Gastrocnemius medialis (tissue), 4 donors: Measurements from ENCODE around the gene CASZ1.

ENCODE experiments used
- CTCF ChIP-seq, 5 experiments: fragments of 450-650 bp in 3 of 5; fragments of 200-600 bp in 2 of 5; sonication (generic) in 2 of 5; IDR thresholded peaks in 4 of 5; conservative IDR thresholded peaks in 1 of 5; 1 replicate in 4 of 5; 2 replicates in 1 of 5; pipeline ENCODE4 v1.5.1; 2016 to 2019; ENCODE audit warnings: antibody characterized with exemption in 5 of 5, mild to moderate bottlenecking in 3 of 5, moderate library complexity in 3 of 5
- POLR2A ChIP-seq, 2 donors: fragments of 450-650 bp; IDR thresholded peaks; one replicate each; pipeline ENCODE4 v1.6.1; 2017; ENCODE audit warnings: antibody characterized with exemption in 2 of 2, mild to moderate bottlenecking in 2 of 2, moderate library complexity in 2 of 2

DNA sequence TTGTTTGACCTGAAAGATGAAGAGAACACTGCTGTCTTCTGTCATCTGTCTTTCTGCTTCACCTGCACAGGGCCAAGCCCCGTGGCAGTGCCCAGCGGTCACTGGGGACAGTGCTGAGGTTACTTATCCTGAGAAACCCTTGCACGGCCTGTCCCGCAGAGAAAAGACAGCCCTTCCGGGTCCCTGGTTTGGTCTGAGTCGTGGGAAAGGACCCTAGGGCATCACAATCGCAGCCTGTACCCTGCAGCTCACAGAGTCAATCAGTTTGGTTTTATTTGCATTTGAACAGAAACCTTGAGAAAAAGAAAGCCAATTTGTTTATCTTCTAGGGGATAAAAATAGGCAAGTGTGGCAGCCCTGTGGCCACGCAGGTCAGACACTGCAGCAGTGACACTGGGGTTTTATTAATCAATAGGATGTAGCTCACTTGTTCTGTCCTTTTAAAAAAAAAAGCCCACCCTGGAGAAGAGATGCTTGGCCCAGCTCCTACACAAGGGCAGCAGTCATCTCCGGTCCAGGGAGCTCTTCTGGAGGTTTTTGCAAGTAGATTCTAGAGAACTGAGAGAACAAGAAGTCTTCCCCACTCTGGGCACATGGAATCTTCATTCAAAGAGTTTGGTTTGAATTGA is 201.7 kb downstream of the CASZ1 start:
- TF ChIP-seq CTCF (IDR thresholded peaks at IDR 0.05 in 4 of 5, conservative IDR thresholded peaks at IDR 0.05 in 1 of 5) (no peak), POLR2A (IDR thresholded peaks at IDR 0.05) (no peak)
